Adrenal gland (tissue), 5 donors: Measurements from ENCODE around the gene CPHXL.

Experiments used
- POLR2A ChIP-seq, 2 donors: fragments of 450-650 bp; IDR thresholded peaks; one replicate each; pipeline ENCODE4 v1.6.1; 2017; ENCODE audit warnings: antibody characterized with exemption in 2 of 2, mild to moderate bottlenecking in 2 of 2, moderate library complexity in 1 of 2
- TF ChIP-seq, protein P1 (sequence below), 6 experiments: fragments of 450-650 bp in 4 of 6; fragments of 200-600 bp in 2 of 6; sonication (generic) in 1 of 6; IDR thresholded peaks; 1 replicate in 5 of 6; 2 replicates in 1 of 6; pipeline versions ENCODE4 v1.5.1 to v1.8.0; 2016 to 2021; ENCODE audit warnings: antibody characterized with exemption in 6 of 6, mild to moderate bottlenecking in 2 of 6, moderate library complexity in 1 of 6
- donor health status: DM: no; HTN: no; CAD: no.

DNA sequence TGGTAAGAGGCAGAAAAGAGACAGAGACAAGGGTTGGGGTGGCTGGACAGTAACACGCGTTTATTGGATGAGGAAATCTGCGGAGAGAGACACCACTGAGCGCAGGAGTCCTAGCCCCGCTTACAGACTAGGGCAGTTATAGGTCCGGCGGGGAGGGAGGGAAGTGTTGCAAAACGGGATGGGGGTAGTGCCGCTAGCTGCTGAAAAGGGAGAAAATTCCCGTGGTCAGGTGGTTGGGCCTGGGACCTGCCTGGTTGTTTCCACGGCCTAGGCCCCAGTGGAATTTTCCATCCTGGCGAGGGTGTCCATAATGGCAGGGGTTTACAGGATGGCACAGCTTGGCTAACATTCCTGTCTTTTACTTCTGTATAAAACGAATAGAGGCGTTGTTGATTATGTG lies 44.0 kb downstream of the CPHXL start:
- TF ChIP-seq POLR2A (IDR thresholded peaks at IDR 0.05), result no peak
- TF ChIP-seq, protein P1, sequence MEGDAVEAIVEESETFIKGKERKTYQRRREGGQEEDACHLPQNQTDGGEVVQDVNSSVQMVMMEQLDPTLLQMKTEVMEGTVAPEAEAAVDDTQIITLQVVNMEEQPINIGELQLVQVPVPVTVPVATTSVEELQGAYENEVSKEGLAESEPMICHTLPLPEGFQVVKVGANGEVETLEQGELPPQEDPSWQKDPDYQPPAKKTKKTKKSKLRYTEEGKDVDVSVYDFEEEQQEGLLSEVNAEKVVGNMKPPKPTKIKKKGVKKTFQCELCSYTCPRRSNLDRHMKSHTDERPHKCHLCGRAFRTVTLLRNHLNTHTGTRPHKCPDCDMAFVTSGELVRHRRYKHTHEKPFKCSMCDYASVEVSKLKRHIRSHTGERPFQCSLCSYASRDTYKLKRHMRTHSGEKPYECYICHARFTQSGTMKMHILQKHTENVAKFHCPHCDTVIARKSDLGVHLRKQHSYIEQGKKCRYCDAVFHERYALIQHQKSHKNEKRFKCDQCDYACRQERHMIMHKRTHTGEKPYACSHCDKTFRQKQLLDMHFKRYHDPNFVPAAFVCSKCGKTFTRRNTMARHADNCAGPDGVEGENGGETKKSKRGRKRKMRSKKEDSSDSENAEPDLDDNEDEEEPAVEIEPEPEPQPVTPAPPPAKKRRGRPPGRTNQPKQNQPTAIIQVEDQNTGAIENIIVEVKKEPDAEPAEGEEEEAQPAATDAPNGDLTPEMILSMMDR (IDR thresholded peaks at IDR 0.05), result no peak
